Left colon (tissue), 2 donors: ENCODE data around the gene RAB1B. TPM values are rescaled to one million over a fixed set of nuclear protein-coding genes. Genes with fewer than 3 reads are reported as not detected.
"Not testable (repeated sequence)": the region's sequence is repeated elsewhere in the genome, so short reads cannot be mapped to it uniquely, and the experiment has no call there.

Experiments
- ATAC-seq: fragments of 200-7000 bp; cut with Tn5 transposase; one replicate; pipeline ENCODE4 v1.9.1; 2020; ENCODE audit warnings: mild to moderate bottlenecking, moderate library complexity
- DNase-seq, 2 donors: peaks; one replicate each; pipeline ENCODE4 v3.0.0-alpha.2; 2020
- intact Hi-C, 2 donors: fragments of 100-400 bp; cut with DNase I in 1 of 2; cut with micrococcal nuclease in 1 of 2; formaldehyde crosslinking; loops; one replicate each; pipeline versions ENCODE4 v1.11.2 to v1.14.0; 2022; cut with DNase I, micrococcal nuclease
- total RNA-seq, 2 donors: library from RNA; stranded (reverse); fragmentation: NEBNext Ultra II Directional; extraction: Animal tissue kit (Norgen Biotek cat#: 25700); gene quantifications; one replicate each; pipeline ENCODE4 v1.2.1, GENCODE V29; 2021
- donor health status: DM: no; HTN: no; CAD: no.
- donor health status: DM: yes; HTN: yes; CAD: no.

The RAB1B gene
- total RNA-seq, 2 donors from 2014 or later: 208 to 210 TPM

GRCh38 chr11:66314186-66314501, 45.7 kb downstream of the RAB1B start:
- no peak for ATAC-seq
- intact Hi-C loops: no loop called here

DNA sequence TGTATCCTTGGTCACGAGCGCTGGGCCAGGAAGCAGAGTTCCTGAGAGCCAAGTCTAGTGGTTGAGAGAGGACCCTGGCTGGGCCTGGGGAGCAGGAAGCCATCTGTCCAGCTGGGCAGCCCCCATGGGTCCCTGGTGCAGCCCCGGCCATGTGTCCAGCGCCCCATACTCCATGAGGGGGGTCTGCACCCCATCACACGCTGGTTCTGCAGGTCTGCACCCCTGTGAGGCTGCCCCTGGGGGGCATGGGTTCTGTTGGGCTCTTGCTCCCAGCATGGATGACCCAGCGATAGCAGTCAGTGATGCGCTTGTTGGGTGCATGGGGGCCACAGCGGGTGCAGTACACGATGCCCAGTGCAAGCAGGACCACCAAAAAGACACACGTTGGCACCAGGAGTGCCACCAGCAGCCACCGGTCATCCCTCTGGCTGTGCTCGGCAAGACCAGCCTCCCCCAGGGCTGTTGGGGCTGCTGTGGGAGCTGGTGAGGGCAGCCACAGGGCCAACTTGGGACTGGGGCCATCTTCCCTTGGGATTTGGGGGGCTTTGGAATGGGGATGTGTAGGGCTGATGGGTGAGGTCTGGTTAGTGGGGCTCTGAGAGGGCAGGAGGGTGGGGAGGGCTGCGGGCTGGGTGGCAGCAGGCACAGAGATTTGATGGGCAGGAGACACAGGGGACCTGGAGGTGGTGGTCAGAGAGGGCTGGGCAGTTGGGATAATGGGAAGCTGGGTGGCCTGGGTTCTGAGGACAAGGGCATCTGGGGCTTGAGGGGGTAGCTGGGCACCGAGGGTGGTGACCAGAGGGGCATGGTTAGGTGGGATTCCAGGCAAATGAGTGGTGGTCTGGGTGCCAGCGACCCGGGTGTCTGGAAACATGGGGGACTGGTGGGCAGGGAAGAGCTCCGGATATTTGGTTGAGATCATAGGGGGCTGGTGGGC, 46.4 kb downstream of the RAB1B start:
- no peak for ATAC-seq
- intact Hi-C loops: no loop called here
- DNase-seq: peak in 1 of 2 donors; percentile 19

More at GRCh38 chr11:66314186-66314501, 45.7 kb downstream of the RAB1B start:
- no peak for DNase-seq

GRCh38 chr11:66315498-66315885, 47.1 kb downstream of the RAB1B start:
- DNase-seq (no peak), ATAC-seq (no peak)
- intact Hi-C loops: no loop called here

- DNase-seq (peak in 1 of 2 donors; percentile 14), ATAC-seq (no peak)
- intact Hi-C loops: no loop called here
Measured at GRCh38 chr11:66315921-66316811, 47.7 kb downstream of the RAB1B start.

- DNase-seq (peak in 1 of 2 donors; percentile 55), ATAC-seq (no peak)
- intact Hi-C loops: no loop called here
Measured at GRCh38 chr11:66316849-66317251, 48.4 kb downstream of the RAB1B start, which contains the start of gene CD248. Gene CD248 (minus strand): TSS chr11:66317044. CDS start chr11:66317027, 17 bp downstream.

- peak in 1 of 2 donors; percentile 39 for DNase-seq
- no peak for ATAC-seq
- intact Hi-C loops: no loop called here
Measured at GRCh38 chr11:66317322-66317722, 48.9 kb downstream of the RAB1B start.

DNA sequence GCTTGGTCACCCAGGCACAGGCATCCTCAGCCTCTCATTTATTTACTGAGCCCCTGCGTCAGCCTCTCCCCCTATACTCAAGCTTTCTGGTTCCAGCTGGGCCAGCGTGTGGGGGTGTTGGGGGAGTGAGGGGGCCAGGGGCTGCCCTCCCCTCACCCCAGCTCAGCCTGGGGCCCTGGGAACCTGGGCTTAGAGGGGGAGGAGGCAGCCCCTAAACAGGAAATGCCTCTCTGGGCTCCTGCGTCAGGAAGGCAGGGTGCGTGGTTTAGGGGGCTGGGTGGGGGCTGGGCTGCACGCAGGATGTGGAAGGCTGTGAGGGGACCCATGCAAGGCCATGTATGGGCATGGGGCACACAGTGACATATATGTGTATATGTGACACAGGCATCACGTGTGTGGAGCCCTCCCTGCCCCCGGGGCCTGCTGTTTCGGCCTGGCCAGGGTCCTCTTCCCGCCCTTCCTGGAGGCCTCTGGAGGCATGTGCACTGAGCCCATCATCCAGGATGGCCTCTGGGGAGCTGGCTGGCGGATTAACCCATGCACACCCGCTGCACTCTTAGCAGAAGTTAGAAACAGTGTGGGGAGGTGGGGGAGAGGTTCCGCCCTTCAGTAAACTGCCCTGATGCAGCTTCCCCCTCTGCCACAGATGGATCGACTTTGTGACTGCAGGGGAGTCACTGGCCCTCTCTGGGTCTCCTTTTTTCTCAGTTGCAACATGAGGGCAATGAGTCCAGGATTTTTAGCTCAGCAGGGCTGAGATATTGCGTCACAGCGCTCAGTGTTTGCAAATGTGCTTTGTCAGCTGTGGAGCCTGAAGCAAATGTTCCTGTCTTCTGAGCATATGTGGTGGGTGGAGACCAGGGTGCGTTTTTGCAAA, 49.5 kb downstream of the RAB1B start:
- intact Hi-C loops: no loop called here
- no peak for ATAC-seq

GRCh38 chr11:66318600-66318970, 50.1 kb downstream of the RAB1B start:
- no peak for DNase-seq
- no peak for ATAC-seq
- intact Hi-C loops: no loop called here

More for the DNA sequence above, 49.5 kb downstream of the RAB1B start:
- peak in 1 of 2 donors; percentile 47 for DNase-seq

DNA sequence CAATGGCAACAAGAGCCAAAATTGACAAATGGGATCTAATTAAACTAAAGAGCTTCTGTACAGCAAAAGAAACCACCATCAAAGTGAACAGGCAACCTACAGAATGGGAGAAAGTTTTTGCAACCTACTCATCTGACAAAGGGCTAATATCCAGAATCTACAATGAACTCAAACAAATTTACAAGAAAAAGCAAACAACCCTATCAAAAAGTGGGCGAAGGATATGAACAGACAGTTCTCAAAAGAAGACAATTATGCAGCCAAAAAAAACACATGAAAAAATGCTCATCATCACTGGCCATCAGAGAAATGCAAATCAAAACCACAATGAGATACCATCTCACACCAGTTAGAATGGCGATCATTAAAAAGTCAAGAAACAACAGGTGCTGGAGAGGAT, 51.9 kb downstream of the RAB1B start:
- ATAC-seq, DNase-seq, intact Hi-C loops: not testable (repeated sequence)

GRCh38 chr11:66320748-66321147, 52.3 kb downstream of the RAB1B start:
- intact Hi-C loops, ATAC-seq, DNase-seq: not testable (repeated sequence)

DNA sequence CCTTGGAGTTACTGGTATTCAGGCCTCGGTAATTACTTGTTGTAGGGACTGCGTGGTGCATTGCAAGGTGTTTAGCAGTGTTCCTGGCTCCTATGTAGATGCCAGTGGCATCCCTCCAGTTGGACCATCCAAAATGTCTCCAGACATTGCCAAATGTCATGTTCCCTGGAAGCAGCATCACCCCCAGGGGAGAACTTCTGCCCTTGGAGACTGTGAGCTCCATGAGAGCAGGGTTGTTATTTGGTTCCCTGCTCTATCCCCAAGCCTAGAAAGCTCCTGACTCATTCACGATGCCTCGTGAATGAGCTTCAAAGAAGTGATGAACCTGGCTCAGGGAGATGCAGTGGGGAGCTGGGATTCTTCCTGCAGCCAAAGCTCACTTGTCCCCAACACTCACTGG, 53.2 kb downstream of the RAB1B start:
- no peak for ATAC-seq
- intact Hi-C loops: no loop called here
- DNase-seq: no peak

DNA sequence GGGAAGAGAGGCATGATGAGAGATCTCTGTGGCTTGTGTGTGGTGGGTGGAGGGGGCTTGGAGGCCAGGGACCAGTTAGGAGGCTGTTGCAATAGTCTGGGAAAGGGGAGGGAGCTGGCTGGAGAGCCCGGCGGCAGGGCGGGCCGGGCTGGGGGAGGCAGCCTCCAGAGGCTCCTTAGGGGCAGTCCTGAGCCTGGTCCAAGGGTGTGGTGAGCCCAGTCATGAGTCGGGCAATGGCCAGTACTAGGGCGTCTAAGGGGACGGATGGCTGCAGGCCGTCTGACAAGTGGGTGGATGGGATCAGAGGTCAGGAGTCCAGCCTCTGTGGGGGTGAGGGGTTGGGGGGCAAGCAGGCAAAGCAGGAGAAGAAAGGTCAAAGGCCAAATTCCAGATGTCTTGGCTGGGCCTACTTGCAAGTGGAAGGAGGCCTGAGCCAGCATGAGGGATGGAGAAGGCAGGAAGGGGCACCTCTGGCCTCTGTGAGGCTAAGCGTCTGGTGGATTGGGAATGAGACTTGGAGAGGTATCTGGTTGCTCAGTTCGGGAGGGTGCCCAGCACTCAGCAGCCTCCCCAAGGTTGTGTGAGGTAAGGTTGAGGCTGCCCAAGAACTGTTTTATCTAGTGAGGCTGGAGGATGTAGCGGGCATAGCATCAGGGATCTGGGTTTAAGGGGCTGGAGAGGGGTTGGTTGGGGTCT, 54.4 kb downstream of the RAB1B start:
- ATAC-seq: no peak
- intact Hi-C loops: no loop called here
- DNase-seq: no peak

- no peak for ATAC-seq
- intact Hi-C loops: no loop called here
- no peak for DNase-seq
Measured at GRCh38 chr11:66323684-66324083, 55.2 kb downstream of the RAB1B start.

DNA sequence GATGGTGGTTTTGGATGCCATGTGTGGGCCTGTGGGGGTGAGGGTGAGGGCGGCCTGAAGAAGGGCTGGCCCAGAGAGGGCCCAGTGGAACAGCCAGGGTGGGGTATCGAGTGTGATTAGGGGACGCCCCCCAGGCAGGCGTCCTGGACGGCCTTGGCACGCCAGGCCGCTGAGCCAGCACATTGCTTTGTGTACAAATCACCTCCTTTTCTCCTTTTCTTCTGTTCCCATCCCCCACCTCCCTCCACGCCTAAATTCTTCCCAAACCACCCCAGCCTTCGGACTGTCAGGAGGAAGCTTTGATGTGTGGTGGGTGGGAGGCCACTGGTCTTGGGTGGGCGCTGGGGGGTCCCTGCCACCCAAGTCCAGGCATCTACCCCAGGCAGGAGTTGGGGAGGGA, 56.2 kb downstream of the RAB1B start:
- intact Hi-C loops: no loop called here
- ATAC-seq (no peak), DNase-seq (no peak)

DNA sequence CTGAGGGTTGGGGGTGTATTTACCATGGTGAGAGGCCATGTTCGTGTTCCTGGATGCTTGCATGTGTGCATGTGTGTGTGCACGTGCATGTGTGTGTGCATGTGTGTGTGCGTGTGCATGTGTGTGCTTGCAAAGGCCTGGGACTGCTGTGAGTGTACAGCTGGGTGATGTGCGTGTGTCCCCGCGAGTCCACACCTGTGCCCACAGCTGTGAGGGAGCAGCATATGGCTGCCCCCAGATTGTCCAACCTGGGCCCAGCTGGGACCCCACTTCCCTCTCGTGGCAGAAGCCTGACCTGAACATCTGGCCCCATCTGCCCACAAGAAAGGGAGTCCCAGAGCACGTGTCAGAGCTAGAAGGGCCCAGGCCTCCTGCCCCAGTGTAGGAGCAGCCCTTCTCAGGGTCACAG, 56.8 kb downstream of the RAB1B start:
- no peak for ATAC-seq
- intact Hi-C loops: no loop called here
- DNase-seq: no peak

GRCh38 chr11:66326261-66327111, 58.0 kb downstream of the RAB1B start:
- DNase-seq: peak in 1 of 2 donors; percentile 19
- intact Hi-C loops: no loop called here
- ATAC-seq: no peak
